PFSK-1 (cell line): ENCODE data around the gene ISOC2.

ENCODE experiments used
- FOXP2 ChIP-seq: optimal IDR thresholded peaks from 2 replicates; pipeline ENCODE3; 2011; ENCODE audit warnings: borderline replicate concordance, control low read depth, inconsistent platforms; ENCODE audit not compliant: insufficient read depth; ENCODE audit errors: extremely low read length, extremely low read depth
- POLR2AphosphoS5 ChIP-seq: IDR thresholded peaks from 2 replicates; pipeline ENCODE4 v1.6.1; 2012; ENCODE audit warnings: low read depth, mild to moderate bottlenecking, control low read depth, low read length, moderate library complexity
- SIN3A ChIP-seq: IDR thresholded peaks from 2 replicates; pipeline ENCODE4 v1.6.1; 2012; ENCODE audit warnings: mild to moderate bottlenecking, low read length, moderate library complexity, borderline replicate concordance; ENCODE audit not compliant: insufficient read depth
- TAF1 ChIP-seq: IDR thresholded peaks from 2 replicates; pipeline ENCODE4 v1.6.1; 2012; ENCODE audit warnings: low read length, control low read depth, borderline replicate concordance; ENCODE audit not compliant: insufficient read depth
- TF ChIP-seq, protein P1 (sequence below), 2 experiments: IDR thresholded peaks; 2 replicates each; pipeline versions ENCODE4 v1.6.1 to v1.8.0; 2011 to 2012; ENCODE audit warnings: low read depth in 2 of 2, low read length in 2 of 2, control low read depth in 1 of 2, inconsistent platforms in 1 of 2, mild to moderate bottlenecking in 1 of 2, moderate library complexity in 1 of 2; ENCODE audit not compliant: insufficient read depth in 1 of 2

ISOC2 gene

DNA sequence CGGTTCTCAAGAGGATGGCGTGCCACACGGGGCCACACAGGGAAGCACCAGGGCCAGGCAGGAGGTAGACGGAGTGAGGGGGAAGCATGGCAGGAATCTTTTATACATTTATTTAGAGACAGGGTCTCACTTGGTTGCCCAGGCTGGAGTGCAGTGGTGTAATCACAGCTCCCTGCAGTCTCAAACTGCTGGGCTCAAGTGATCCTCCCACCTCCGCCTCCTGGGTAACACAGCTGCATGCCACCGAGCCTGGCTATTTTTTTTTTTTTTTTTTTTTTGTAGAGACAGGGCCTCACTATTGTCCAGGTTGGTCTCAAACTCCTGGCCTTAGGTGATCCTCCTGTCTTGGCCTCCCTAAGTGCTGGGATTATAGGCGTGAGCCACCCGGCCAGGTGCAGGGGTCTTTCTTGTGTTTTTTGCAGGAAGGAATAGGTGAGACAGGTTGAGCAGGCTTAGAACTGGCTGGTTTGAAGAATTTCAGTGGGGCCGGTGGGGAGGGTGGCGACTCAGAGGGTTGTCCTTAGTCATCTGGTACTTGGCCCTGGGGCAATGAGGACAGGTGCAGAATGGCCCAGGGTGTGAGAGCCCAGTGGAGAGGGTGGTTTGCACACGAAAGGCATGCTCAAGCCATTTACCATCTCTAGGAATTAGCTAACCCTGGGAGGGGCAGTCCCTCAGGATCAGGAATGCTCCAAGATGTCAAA lies 34.4 kb upstream of the ISOC2 start:
- no peak for TF ChIP-seq POLR2AphosphoS5
- no peak for TF ChIP-seq TAF1
- TF ChIP-seq, protein P1, sequence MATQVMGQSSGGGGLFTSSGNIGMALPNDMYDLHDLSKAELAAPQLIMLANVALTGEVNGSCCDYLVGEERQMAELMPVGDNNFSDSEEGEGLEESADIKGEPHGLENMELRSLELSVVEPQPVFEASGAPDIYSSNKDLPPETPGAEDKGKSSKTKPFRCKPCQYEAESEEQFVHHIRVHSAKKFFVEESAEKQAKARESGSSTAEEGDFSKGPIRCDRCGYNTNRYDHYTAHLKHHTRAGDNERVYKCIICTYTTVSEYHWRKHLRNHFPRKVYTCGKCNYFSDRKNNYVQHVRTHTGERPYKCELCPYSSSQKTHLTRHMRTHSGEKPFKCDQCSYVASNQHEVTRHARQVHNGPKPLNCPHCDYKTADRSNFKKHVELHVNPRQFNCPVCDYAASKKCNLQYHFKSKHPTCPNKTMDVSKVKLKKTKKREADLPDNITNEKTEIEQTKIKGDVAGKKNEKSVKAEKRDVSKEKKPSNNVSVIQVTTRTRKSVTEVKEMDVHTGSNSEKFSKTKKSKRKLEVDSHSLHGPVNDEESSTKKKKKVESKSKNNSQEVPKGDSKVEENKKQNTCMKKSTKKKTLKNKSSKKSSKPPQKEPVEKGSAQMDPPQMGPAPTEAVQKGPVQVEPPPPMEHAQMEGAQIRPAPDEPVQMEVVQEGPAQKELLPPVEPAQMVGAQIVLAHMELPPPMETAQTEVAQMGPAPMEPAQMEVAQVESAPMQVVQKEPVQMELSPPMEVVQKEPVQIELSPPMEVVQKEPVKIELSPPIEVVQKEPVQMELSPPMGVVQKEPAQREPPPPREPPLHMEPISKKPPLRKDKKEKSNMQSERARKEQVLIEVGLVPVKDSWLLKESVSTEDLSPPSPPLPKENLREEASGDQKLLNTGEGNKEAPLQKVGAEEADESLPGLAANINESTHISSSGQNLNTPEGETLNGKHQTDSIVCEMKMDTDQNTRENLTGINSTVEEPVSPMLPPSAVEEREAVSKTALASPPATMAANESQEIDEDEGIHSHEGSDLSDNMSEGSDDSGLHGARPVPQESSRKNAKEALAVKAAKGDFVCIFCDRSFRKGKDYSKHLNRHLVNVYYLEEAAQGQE (IDR thresholded peaks at IDR 0.05; ENCODE audit: insufficient read depth in 1 of 2, low read depth in 2 of 2, low read length in 2 of 2): no peak
- no peak for TF ChIP-seq FOXP2
- no peak for TF ChIP-seq SIN3A

DNA sequence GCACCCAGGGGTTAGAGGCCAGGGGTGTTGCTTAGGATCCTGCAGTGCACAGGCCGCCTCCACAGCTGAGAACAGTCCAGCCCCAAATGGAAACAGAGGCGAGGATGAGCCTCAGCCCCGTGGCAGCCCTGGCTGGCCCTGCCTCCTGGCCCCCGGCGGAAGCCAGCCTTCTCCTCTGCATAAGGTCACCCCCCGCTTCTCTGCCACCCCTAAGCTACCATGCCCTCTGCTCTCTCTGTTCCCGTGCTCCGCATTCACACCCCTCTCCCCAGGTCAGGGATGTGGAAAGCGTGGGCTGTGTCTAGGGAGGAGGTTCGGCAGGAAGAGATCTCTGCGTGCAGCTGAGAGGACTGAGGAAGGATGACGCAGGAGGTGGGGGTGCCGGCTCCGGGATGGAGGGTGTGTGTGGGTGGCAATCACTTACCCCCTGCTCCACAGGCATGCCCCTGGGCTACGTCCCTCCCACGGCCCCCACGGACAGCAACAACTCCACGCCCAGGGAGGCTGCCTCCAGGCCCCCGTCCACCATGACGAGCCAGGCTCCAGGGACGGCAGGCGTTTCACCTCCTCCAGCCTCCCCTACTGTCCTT lies 32.8 kb upstream of the ISOC2 start:
- TF ChIP-seq TAF1 (no peak), FOXP2 (no peak), POLR2AphosphoS5 (no peak), SIN3A (no peak)
- TF ChIP-seq, protein P1 (IDR thresholded peaks at IDR 0.05; ENCODE audit: insufficient read depth in 1 of 2, low read depth in 2 of 2, low read length in 2 of 2): no peak; a peak in 1 of 4 replicates

DNA sequence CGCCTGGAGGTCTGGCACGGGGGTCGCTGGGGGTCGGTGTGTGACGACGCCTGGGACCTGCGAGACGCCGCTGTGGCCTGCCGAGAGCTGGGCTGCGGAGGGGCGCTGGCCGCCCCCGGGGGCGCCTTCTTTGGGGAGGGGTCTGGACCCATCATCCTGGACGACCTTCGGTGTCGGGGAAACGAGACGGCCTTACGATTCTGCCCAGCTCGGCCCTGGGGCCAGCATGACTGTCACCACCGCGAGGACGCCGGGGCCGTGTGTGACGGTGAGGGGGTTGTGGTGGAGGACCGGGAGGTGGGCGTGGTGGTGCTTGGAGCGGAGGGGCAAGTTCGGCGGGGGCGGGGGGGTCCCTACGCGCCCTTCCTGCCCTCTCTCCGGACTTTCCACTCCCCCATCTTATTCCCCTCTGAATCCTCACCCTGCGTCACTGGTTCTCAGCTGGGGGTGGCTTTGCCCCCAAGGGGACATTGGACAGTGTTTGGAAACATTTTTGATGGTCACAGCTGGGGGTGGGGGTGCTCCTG lies 32.3 kb upstream of the ISOC2 start:
- TF ChIP-seq POLR2AphosphoS5: no peak
- TF ChIP-seq TAF1: no peak
- TF ChIP-seq SIN3A: no peak
- TF ChIP-seq, protein P1 (IDR thresholded peaks at IDR 0.05; ENCODE audit: insufficient read depth in 1 of 2, low read depth in 2 of 2, low read length in 2 of 2): no peak
- TF ChIP-seq FOXP2: no peak

DNA sequence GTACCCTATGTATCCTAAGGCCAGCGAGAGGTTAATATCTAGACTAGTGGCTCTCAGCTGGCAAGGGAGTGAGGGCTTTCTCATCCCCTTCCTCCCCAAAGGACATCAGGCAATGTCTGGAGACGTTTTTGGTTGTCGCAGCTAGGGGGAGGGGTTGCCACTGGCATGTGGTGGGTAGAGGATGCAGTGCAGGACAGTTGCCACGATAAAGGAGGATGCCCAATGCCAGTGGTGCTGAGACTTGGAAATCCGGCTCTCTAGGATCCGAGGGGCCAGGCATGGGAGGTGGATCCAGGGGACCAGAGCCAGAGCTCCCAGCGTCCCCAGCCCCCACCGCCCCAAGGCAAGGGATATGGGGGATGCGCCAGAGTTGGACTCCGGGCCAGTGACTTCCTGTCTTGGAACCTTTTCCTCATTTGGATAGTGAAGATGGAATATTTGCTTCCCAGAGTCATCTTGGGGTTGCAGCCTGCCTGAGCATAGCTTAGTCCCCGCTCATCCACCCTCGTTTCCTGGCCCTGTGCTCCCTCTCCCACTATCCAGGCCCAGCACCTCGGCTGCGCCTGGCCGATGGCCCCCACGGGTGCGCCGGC lies 31.7 kb upstream of the ISOC2 start:
- TF ChIP-seq, protein P1 (IDR thresholded peaks at IDR 0.05; ENCODE audit: insufficient read depth in 1 of 2, low read depth in 2 of 2, low read length in 2 of 2): no peak
- TF ChIP-seq SIN3A: no peak
- TF ChIP-seq FOXP2: no peak
- no peak for TF ChIP-seq POLR2AphosphoS5
- no peak for TF ChIP-seq TAF1

DNA sequence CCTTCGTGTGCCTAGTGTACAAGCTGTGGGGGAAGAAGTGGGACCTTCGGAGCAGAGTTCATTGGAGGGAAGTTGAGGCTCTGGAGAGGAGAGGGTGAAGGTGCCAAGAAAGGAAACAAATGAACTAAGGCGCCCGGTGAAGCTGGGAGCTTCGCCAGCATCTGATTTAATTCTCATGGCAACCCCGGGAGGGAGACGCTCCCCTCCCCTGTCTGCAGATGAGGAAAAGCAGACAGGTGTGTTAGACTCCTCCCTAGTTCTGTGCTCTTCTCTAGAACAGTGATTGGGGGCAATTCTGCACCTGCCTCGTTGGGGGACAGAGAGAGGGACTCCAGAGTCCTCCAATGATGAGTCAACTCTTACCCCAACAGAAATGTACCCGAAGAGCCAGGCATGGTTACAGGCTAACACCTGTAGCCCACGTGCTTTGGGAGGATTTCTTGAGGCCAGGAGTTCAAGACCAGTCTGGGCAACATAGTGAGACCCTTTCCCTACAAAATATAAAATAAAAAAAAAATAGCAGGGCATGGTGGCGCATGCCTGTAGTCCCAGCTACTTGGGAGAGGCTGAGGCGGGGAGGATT lies 31.0 kb upstream of the ISOC2 start:
- no peak for TF ChIP-seq FOXP2
- no peak for TF ChIP-seq SIN3A
- TF ChIP-seq POLR2AphosphoS5: no peak
- no peak for TF ChIP-seq TAF1
- TF ChIP-seq, protein P1 (IDR thresholded peaks at IDR 0.05; ENCODE audit: insufficient read depth in 1 of 2, low read depth in 2 of 2, low read length in 2 of 2): no peak
